SK-N-SH (cell line): ENCODE data around the gene PYGO2. TPM values are rescaled to one million over a fixed set of nuclear protein-coding genes. Genes with fewer than 3 reads are reported as not detected.

ENCODE experiments used
- CTCF ChIA-PET: fragments of 300-600, 350-600 bp; formaldehyde crosslinking; extraction: SDS; loops from one replicate; lab custom pipeline; 2021; lab: Yijun Ruan, JAX
- POLR2A ChIA-PET: fragments of 350-600 bp; sonication (Branson Sonifier 250); formaldehyde crosslinking; extraction: SDS; loops from one replicate; lab custom pipeline; 2020; ENCODE audit warnings: antibody characterized with exemption, inconsistent platforms; lab: Yijun Ruan, JAX
- DNase-seq: peaks from one replicate; pipeline ENCODE4 v3.0.0; 2012
- H2AFZ ChIP-seq: fragments of 200-600 bp; sonication (generic); 2 replicates; pipeline ENCODE4 v1.8.1; 2016; ENCODE audit warnings: antibody characterized with exemption, mild to moderate bottlenecking, low read depth
- H3F3A ChIP-seq: fragments of 200-600 bp; sonication (generic); replicated peaks from 2 replicates; pipeline ENCODE3; 2016; ENCODE audit warnings: antibody characterized with exemption, mild to moderate bottlenecking; ENCODE audit not compliant: insufficient read depth
- H3K27ac ChIP-seq, 2 experiments: fragments of 200-500 bp in 1 of 2; fragments of 200-600 bp in 1 of 2; sonication (Bioruptor generic) in 1 of 2; sonication (generic), shearing (Covaris generic) in 1 of 2; 2 replicates each; pipeline versions ENCODE4 v1.5.1 to v1.6.1; 2014 to 2016; ENCODE audit warnings: low read depth in 2 of 2, inconsistent platforms in 1 of 2, low read length in 1 of 2, mild to moderate bottlenecking in 1 of 2, mixed read lengths in 1 of 2
- H3K27me3 ChIP-seq: fragments of 200-600 bp; sonication (generic), shearing (Covaris generic); 2 replicates; pipeline ENCODE4 v1.6.1; 2016; ENCODE audit warnings: mixed run types; ENCODE audit not compliant: insufficient read depth
- H3K36me3 ChIP-seq, 2 experiments: fragments of 200-500 bp in 1 of 2; fragments of 200-600 bp in 1 of 2; sonication (Bioruptor generic) in 1 of 2; sonication (generic) in 1 of 2; replicated peaks in 1 of 2; 2 replicates each; pipeline versions ENCODE3 to v1.5.1; 2014 to 2016; ENCODE audit warnings: low read length in 1 of 2, mild to moderate bottlenecking in 1 of 2; ENCODE audit not compliant: insufficient read depth in 2 of 2, control insufficient read depth in 1 of 2
- H3K4me1 ChIP-seq, 2 experiments: fragments of 200-500 bp in 1 of 2; fragments of 200-600 bp in 1 of 2; sonication (Bioruptor generic) in 1 of 2; sonication (generic), shearing (Covaris generic) in 1 of 2; 2 replicates each; pipeline versions ENCODE4 v1.5.1 to v1.6.1; 2014 to 2016; ENCODE audit warnings: low read depth in 1 of 2, low read length in 1 of 2, mixed run types in 1 of 2; ENCODE audit not compliant: insufficient read depth in 2 of 2, control insufficient read depth in 1 of 2
- H3K4me2 ChIP-seq: fragments of 200-600 bp; sonication (generic), shearing (Covaris generic); 2 replicates; pipeline ENCODE4 v1.6.1; 2017; ENCODE audit warnings: mixed run types
- H3K4me3 ChIP-seq, 2 experiments: fragments of 200-500 bp in 1 of 2; fragments of 200-600 bp in 1 of 2; sonication (Bioruptor generic) in 1 of 2; sonication (generic), shearing (Covaris generic) in 1 of 2; 2 replicates each; pipeline versions ENCODE4 v1.5.1 to v1.8.1; 2014 to 2016; ENCODE audit warnings: low read depth in 2 of 2, inconsistent platforms in 1 of 2, low read length in 1 of 2, mild to moderate bottlenecking in 1 of 2, mixed read lengths in 1 of 2, moderate library complexity in 1 of 2
- H3K79me2 ChIP-seq: fragments of 200-600 bp; sonication (generic); 2 replicates; pipeline ENCODE4 v1.8.1; 2017; ENCODE audit warnings: mild to moderate bottlenecking; ENCODE audit not compliant: insufficient read depth
- H3K9ac ChIP-seq: fragments of 200-600 bp; sonication (generic); 2 replicates; pipeline ENCODE4 v1.6.1; 2017; ENCODE audit warnings: mixed run types
- H3K9me2 ChIP-seq: fragments of 200-600 bp; sonication (generic); 2 replicates; pipeline ENCODE4 v1.6.1; 2017; ENCODE audit warnings: mixed run types
- H3K9me3 ChIP-seq: fragments of 200-600 bp; sonication (generic); 2 replicates; pipeline ENCODE4 v1.6.1; 2017; ENCODE audit warnings: mixed run types, mild to moderate bottlenecking, moderate library complexity
- H4K20me1 ChIP-seq: fragments of 200-600 bp; sonication (generic); 2 replicates; pipeline ENCODE4 v1.6.1; 2017; ENCODE audit warnings: mild to moderate bottlenecking, mixed run types; ENCODE audit not compliant: insufficient read depth
- CHD2 ChIP-seq: fragments of 150-350 bp; IDR thresholded peaks from 2 replicates; pipeline ENCODE4 v1.6.1; 2018; ENCODE audit warnings: low read length; ENCODE audit not compliant: partially characterized antibody
- CTCF ChIP-seq: fragments of 200-600 bp; sonication (generic); IDR thresholded peaks from 2 replicates; pipeline ENCODE4 v1.6.1; 2017; ENCODE audit warnings: antibody characterized with exemption, mild to moderate bottlenecking, moderate library complexity
- ELF1 ChIP-seq: IDR thresholded peaks from 2 replicates; pipeline ENCODE4 v1.4.0; 2012
- EZH2phosphoT487 ChIP-seq: fragments of 200-600 bp; sonication (generic); IDR thresholded peaks from 2 replicates; pipeline ENCODE4 v1.6.1; 2017; ENCODE audit warnings: low read depth, mixed run types, mild to moderate bottlenecking, antibody characterized with exemption, moderate library complexity, borderline replicate concordance
- JUND ChIP-seq: IDR thresholded peaks from 2 replicates; pipeline ENCODE4 v1.4.0; 2012
- MEF2A ChIP-seq: IDR thresholded peaks from 2 replicates; pipeline ENCODE4 v1.4.0; 2012; ENCODE audit warnings: low read depth, borderline replicate concordance
- NRF1 ChIP-seq: IDR thresholded peaks from 2 replicates; pipeline ENCODE4 v1.6.1; 2012; ENCODE audit warnings: low read depth, mild to moderate bottlenecking, low read length
- RAD21 ChIP-seq: IDR thresholded peaks from 2 replicates; pipeline ENCODE4 v1.6.1; 2012; ENCODE audit warnings: mild to moderate bottlenecking, low read length
- RCOR1 ChIP-seq: fragments of 150-350 bp; IDR thresholded peaks from 2 replicates; pipeline ENCODE4 v1.6.1; 2017; ENCODE audit warnings: antibody characterized with exemption, low read length
- RFX5 ChIP-seq: IDR thresholded peaks from 2 replicates; pipeline ENCODE4 v1.6.1; 2012; ENCODE audit warnings: mild to moderate bottlenecking, improper control_type of control experiment, low read length
- SIN3A ChIP-seq: IDR thresholded peaks from 2 replicates; pipeline ENCODE4 v1.6.1; 2012; ENCODE audit warnings: low read depth, mild to moderate bottlenecking, low read length, moderate library complexity, borderline replicate concordance
- SMC3 ChIP-seq: IDR thresholded peaks from 2 replicates; pipeline ENCODE4 v1.6.1; 2012; ENCODE audit warnings: low read depth, low read length, improper control_type of control experiment
- TAF1 ChIP-seq: IDR thresholded peaks from 2 replicates; pipeline ENCODE4 v1.6.1; 2012; ENCODE audit warnings: low read depth, mild to moderate bottlenecking, low read length, moderate library complexity, borderline replicate concordance
- TCF12 ChIP-seq: IDR thresholded peaks from 2 replicates; pipeline ENCODE4 v1.4.0; 2012
- YY1 ChIP-seq: IDR thresholded peaks from 2 replicates; pipeline ENCODE4 v1.4.0; 2012; ENCODE audit warnings: low read depth, mild to moderate bottlenecking
- WGBS: methylation state at CpG from one replicate; pipeline ENCODE4 v1.1.6; 2017; ENCODE audit warnings: low lambda C conversion rate; 5-methylcytosine and 5-hydroxymethylcytosine counted together
- polyA plus RNA-seq, 3 experiments: library from polyadenylated mRNA; depleted of rRNA; stranded (reverse); fragments of >200 nt; gene quantifications; 2 replicates each; pipeline ENCODE4 v1.2.3, GENCODE V29; 2012
- TF ChIP-seq, protein P1 (sequence below): IDR thresholded peaks from 2 replicates; pipeline ENCODE4 v1.4.0; 2012; ENCODE audit warnings: low read depth
- TF ChIP-seq, protein P2 (sequence below): IDR thresholded peaks from 2 replicates; pipeline ENCODE4 v1.4.0; 2012; ENCODE audit warnings: low read depth, borderline replicate concordance
- TF ChIP-seq, protein P3 (sequence below): IDR thresholded peaks from 2 replicates; pipeline ENCODE4; 2012

The PYGO2 gene
- polyA plus RNA-seq, 1 of the 3 experiments (the other 2 are of a cell fraction): 23.3 TPM

DNA sequence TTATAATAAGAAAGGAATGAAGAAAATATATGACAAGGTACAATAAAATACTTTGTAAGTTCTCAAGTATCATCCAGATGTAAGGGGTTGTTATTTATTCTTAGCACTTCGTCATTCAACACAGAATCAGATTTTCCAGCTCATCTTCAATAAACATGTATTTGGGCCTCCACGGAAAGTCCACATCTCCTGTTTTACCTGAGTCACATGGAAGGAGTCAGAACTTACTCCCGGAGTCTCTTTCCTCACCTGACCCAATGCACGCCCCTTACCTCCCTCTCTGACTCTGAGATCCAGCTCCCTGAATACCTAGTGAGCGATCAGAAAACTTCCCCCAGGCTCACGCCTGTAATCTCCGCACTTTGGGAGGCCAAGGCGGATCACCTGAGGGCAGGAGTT, 23.6 kb downstream of the PYGO2 start:
- peak overlapping the region; percentile 94 for H2AFZ ChIP-seq
- no peaks in the 10 kb centered on the region for H3K9me3 ChIP-seq
- ChIA-PET POLR2A (interaction anchor here (0.5 to 2.1 kb wide), 2 partner anchors 23 to 69 kb away, joined by 3 to 5 read pairs; partner anchors contain the start of gene PYGO2), CTCF (interaction anchor here (0.7 to 6.6 kb wide), 5 partner anchors 24 to 459 kb away, joined by 3 to 34 read pairs (median 4); partner anchors contain the start of gene PYGO2)
- no peaks in the 10 kb centered on the region for H3K27me3 ChIP-seq
- peaks cover 12% of the 10 kb centered on the region; the same call in 1 of the 2 replicates for H3K79me2 ChIP-seq
- H3K4me3 ChIP-seq: peak overlapping the region; percentile 63 to 77; a peak in 3 of 4 replicates
- WGBS: 96% methylated on average over 8 of the region's 8 CpGs
- H3K36me3 ChIP-seq: no peaks in the 10 kb centered on the region
- H4K20me1 ChIP-seq: no peaks in the 10 kb centered on the region
- H3K4me2 ChIP-seq: peak overlapping the region; percentile 94
- H3F3A ChIP-seq: peaks cover 12% of the 10 kb centered on the region
- peak overlapping the region; percentile 94 to 95 for H3K27ac ChIP-seq
- peak overlapping the region; percentile 90 for H3K9ac ChIP-seq
- peaks cover 20 to 35% of the 10 kb centered on the region in 2 experiments; a peak in 3 of 4 replicates for H3K4me1 ChIP-seq
- no peaks in the 10 kb centered on the region for H3K9me2 ChIP-seq
- no peak for DNase-seq
- TF ChIP-seq CHD2 (no peak), RCOR1 (no peak), RFX5 (no peak), YY1 (no peak), RAD21 (no peak), SIN3A (no peak), JUND (no peak), SMC3 (no peak), CTCF (no peak), TCF12 (no peak)
- TF ChIP-seq, protein P1, sequence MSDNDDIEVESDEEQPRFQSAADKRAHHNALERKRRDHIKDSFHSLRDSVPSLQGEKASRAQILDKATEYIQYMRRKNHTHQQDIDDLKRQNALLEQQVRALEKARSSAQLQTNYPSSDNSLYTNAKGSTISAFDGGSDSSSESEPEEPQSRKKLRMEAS: no peak

DNA sequence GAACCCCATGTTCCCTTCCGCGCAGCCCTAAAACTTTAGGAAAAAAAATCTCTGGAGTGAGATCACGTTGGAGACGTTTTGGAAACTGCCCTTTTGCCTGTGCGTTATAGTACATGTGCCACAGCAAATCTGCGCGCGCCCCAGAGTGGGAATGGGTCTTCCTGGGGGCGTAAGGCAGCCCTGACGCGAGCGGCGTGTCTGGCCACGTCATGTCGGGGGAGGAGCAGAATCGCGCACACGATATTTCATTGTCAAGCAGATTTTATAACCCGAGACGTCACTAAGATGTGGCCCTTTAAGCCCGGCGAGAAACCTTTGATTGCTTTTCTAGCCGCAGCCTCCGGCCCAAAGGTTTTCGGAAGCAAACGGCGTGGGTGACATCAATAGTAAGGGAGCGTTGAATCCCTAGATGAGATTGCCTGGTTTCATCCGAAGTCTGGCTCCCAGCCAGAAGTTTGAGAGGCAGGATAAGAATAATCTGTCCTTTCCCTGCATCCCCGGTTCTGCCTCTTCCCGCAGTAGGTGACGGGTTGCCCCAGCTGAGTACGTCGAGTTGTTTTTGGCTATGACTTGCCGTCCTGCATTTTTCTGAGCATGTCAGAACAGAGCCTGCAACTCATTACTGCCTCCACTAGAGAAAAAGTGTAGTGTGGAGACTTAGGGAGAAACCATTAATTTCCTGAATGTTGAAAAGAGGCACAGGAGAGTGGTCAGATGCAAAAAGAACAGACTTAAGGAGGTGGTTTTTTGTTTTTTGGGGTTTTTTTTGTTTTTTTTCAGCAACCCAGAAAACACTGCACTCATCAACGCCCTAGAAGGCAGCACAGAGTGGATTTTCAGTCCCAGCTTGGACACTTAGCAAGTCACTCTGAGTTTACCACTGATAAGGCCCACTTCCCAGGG, 24.2 kb downstream of the PYGO2 start:
- H4K20me1 ChIP-seq: no peaks in the 10 kb centered on the region
- peaks cover 12% of the 10 kb centered on the region for H3F3A ChIP-seq
- peak overlapping the region; percentile 94 for H3K4me2 ChIP-seq
- 1% methylated on average over 35 of the region's 36 CpGs for WGBS
- CTCF ChIA-PET: interaction anchor here (0.7 to 6.6 kb wide), 23 partner anchors 7 to 458 kb away, joined by 3 to 34 read pairs (median 4); partner anchors contain the start of genes ADAM15 and PYGO2
- H3K36me3 ChIP-seq: no peaks in the 10 kb centered on the region
- H3K27ac ChIP-seq: peak overlapping the region; percentile 94 to 95
- peak overlapping the region; percentile 63 to 77 for H3K4me3 ChIP-seq
- H3K9me3 ChIP-seq: no peaks in the 10 kb centered on the region
- no peaks in the 10 kb centered on the region for H3K9me2 ChIP-seq
- DNase-seq: peak; percentile 90
- POLR2A ChIA-PET: interaction anchor here (0.5 to 2.1 kb wide), 4 partner anchors 24 to 268 kb away, joined by 3 to 5 read pairs (median 3); partner anchors contain the start of gene PYGO2
- H3K27me3 ChIP-seq: no peaks in the 10 kb centered on the region
- peak overlapping the region; percentile 90 for H3K9ac ChIP-seq
- H3K4me1 ChIP-seq: peaks cover 20 to 35% of the 10 kb centered on the region in 2 experiments; a peak in 3 of 4 replicates
- peak overlapping the region; percentile 94 for H2AFZ ChIP-seq
- H3K79me2 ChIP-seq: peaks cover 12% of the 10 kb centered on the region; the same call in 1 of the 2 replicates
- TF ChIP-seq NRF1 (no peak), MEF2A (no peak), TAF1 (no peak; the same call in 1 of the 2 replicates), EZH2phosphoT487 (no peak), JUND (no peak), CTCF (peak; percentile 37), RFX5 (peak; percentile 59; the same call in 1 of the 2 replicates), ELF1 (no peak)
- TF ChIP-seq, protein P1: no peak; the same call in 1 of the 2 replicates
- TF ChIP-seq, protein P2, sequence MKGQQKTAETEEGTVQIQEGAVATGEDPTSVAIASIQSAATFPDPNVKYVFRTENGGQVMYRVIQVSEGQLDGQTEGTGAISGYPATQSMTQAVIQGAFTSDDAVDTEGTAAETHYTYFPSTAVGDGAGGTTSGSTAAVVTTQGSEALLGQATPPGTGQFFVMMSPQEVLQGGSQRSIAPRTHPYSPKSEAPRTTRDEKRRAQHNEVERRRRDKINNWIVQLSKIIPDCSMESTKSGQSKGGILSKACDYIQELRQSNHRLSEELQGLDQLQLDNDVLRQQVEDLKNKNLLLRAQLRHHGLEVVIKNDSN: no peak
- TF ChIP-seq, protein P3, sequence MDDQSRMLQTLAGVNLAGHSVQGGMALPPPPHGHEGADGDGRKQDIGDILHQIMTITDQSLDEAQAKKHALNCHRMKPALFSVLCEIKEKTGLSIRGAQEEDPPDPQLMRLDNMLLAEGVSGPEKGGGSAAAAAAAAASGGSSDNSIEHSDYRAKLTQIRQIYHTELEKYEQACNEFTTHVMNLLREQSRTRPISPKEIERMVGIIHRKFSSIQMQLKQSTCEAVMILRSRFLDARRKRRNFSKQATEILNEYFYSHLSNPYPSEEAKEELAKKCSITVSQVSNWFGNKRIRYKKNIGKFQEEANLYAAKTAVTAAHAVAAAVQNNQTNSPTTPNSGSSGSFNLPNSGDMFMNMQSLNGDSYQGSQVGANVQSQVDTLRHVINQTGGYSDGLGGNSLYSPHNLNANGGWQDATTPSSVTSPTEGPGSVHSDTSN: no peak; the same call in 1 of the 2 replicates
